ENCODE data around the gene WSCD2.

GRCh38 chr12:108097160-108097911 lies 31.8 kb upstream of the WSCD2 start:
- no peak for TF ChIP-seq CTCF (conservative IDR thresholded peaks at IDR 0.05; ENCODE audit: low read length)
- no peak for TF ChIP-seq EZH2phosphoT487 (IDR thresholded peaks at IDR 0.05; ENCODE audit: borderline replicate concordance, low read depth, low read length)
